ENCODE results near the gene SCUBE3.
A peak's percentile ranks its signal among the peaks of the same experiment; 100 is the strongest.

Gene SCUBE3

DNA sequence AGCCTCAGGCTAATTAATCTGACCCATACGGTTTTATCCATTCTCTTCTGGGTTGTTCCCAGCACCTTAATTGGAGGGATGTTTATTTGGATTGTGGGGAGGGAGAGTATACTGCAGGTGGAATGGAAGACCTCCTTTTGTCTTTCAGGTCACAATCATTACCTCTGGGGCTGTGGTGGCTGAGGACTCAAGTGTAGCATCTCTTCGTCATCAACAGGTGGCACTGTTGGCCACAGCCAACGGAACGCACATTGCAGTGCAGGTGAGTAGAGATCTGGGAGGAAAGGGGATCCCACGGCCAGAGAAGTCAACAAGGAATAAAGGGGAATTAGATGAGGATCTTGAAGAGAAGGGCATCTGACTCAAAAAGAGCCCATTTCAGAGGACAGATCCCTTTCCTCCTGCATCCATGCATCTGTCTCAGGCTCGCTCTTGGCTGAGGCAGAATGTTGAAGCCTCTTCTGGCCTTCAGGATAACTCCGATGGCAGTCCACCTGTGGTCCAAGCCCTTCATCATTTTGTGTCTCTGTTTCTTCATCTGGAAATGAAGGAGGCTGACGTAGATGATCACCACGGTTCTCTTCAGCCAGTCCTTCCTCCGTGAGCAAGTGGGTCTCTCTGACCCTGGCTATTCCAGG is 80.7 kb downstream of the SCUBE3 start:
- no peak for TF ChIP-seq EZH2 (IDR thresholded peaks at IDR 0.05; ENCODE audit: borderline replicate concordance, low read length)
- peak; percentile 87 for TF ChIP-seq CTCF (IDR thresholded peaks at IDR 0.05; ENCODE audit: low read length)
- H3K9me2 ChIP-seq (ENCODE audit: low read depth, low read length) = no peaks in the 10 kb centered on the region
- no peak overlapping the region for H3K4me2 ChIP-seq (ENCODE audit: low read length)
- H3K9ac ChIP-seq (ENCODE audit: low read length) = no peak overlapping the region
- no peaks in the 10 kb centered on the region for H3K79me2 ChIP-seq (ENCODE audit: insufficient read depth, low read length)
- no peak overlapping the region for H2AFZ ChIP-seq (ENCODE audit: low read length)
- H3K27me3 ChIP-seq (ENCODE audit: insufficient read depth, low read length) = no peaks in the 10 kb centered on the region
- no peaks in the 10 kb centered on the region for H3F3A ChIP-seq (ENCODE audit: insufficient read depth, low read length)
- peaks cover 34% of the 10 kb centered on the region for H3K4me1 ChIP-seq (ENCODE audit: insufficient read depth, low read length, severe bottlenecking)
- no peak overlapping the region for H3K4me3 ChIP-seq (ENCODE audit: low read depth, low read length, poor library complexity, severe bottlenecking)
- H3K9me3 ChIP-seq (ENCODE audit: low read length) = no peaks in the 10 kb centered on the region
- peaks cover 58% of the 10 kb centered on the region for H3K36me3 ChIP-seq (ENCODE audit: insufficient read depth, low read length)
- H3K27ac ChIP-seq (ENCODE audit: low read depth, low read length, poor library complexity, severe bottlenecking) = no peak overlapping the region
- H4K20me1 ChIP-seq (ENCODE audit: insufficient read depth, low read length) = no peaks in the 10 kb centered on the region

DNA sequence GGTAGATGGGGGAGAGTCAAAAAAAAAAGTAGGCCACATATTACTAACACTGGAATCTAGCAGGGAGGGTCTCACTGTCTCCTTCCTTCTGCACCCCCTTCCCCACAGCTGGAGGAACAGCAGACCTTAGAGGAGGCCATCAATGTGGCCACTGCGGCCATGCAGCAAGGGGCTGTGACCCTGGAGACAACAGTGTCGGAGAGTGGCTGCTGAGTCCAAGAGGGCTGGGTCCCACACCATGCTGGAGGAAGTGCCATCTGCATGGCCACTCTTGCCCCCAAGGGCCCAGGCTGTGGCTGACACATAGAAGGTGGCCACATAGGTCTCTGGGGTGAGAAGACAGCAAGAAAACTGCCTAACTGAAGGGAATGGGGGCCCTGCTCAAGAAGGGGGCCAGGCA is 81.3 kb downstream of the SCUBE3 start:
- H3K79me2 ChIP-seq (ENCODE audit: insufficient read depth, low read length) = no peaks in the 10 kb centered on the region
- H3K4me2 ChIP-seq (ENCODE audit: low read length) = no peak overlapping the region
- H3K4me3 ChIP-seq (ENCODE audit: low read depth, low read length, poor library complexity, severe bottlenecking) = no peak overlapping the region
- H3K27me3 ChIP-seq (ENCODE audit: insufficient read depth, low read length) = no peaks in the 10 kb centered on the region
- no peak overlapping the region for H3K9ac ChIP-seq (ENCODE audit: low read length)
- H3K9me2 ChIP-seq (ENCODE audit: low read depth, low read length) = no peaks in the 10 kb centered on the region
- H3K9me3 ChIP-seq (ENCODE audit: low read length) = no peaks in the 10 kb centered on the region
- peaks cover 40% of the 10 kb centered on the region for H3K4me1 ChIP-seq (ENCODE audit: insufficient read depth, low read length, severe bottlenecking)
- H4K20me1 ChIP-seq (ENCODE audit: insufficient read depth, low read length) = no peaks in the 10 kb centered on the region
- TF ChIP-seq CTCF (IDR thresholded peaks at IDR 0.05; ENCODE audit: low read length) (no peak), EZH2 (IDR thresholded peaks at IDR 0.05; ENCODE audit: borderline replicate concordance, low read length) (no peak)
- H3F3A ChIP-seq (ENCODE audit: insufficient read depth, low read length) = no peaks in the 10 kb centered on the region
- no peak overlapping the region for H2AFZ ChIP-seq (ENCODE audit: low read length)
- no peak overlapping the region for H3K27ac ChIP-seq (ENCODE audit: low read depth, low read length, poor library complexity, severe bottlenecking)
- peaks cover 52% of the 10 kb centered on the region for H3K36me3 ChIP-seq (ENCODE audit: insufficient read depth, low read length)

DNA sequence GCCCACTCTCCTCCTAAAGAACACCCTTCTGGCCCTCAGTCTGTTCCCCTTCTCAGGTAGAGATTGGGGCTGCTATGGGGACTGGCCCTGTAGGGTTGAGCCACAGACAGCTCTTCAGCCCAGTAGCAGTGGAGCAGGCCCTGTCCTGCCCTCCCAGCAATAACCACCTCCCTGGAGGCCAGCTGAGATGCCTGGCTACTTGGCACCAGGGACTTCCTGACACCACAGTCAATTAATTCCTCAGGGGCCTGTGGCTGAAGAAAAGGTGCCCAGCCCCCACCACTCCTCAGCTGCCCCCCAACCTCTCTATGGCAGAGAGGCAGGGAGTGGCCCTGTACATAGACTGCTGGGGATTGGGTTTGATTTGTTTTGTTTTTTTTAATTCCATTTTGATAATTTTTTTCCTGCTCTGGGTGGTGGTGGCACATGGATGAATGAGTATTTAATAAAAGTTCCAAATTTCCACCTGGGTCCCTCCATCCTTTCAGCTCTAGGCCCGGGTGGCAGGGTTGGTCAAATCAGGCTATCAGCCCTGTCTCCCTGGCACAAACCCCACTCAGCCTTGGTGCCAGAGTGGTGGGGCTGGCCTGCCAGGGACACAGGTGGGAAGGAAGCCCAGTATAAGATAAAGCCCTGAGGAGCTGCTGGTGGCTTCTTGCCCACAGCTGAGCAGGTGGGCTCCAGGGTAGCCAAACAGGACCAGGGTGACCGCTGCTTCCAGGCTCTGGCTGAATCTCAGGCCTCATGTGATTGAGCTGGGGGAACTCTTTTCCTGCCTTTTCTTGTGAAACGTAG is 82.0 kb downstream of the SCUBE3 start:
- no peaks in the 10 kb centered on the region for H3K9me2 ChIP-seq (ENCODE audit: low read depth, low read length)
- H3K36me3 ChIP-seq (ENCODE audit: insufficient read depth, low read length) = peaks cover 45% of the 10 kb centered on the region
- H3K27me3 ChIP-seq (ENCODE audit: insufficient read depth, low read length) = no peaks in the 10 kb centered on the region
- H2AFZ ChIP-seq (ENCODE audit: low read length) = no peak overlapping the region
- H3K4me3 ChIP-seq (ENCODE audit: low read depth, low read length, poor library complexity, severe bottlenecking) = no peak overlapping the region
- peaks cover 47% of the 10 kb centered on the region for H3K4me1 ChIP-seq (ENCODE audit: insufficient read depth, low read length, severe bottlenecking)
- H3K9ac ChIP-seq (ENCODE audit: low read length) = no peak overlapping the region
- no peaks in the 10 kb centered on the region for H4K20me1 ChIP-seq (ENCODE audit: insufficient read depth, low read length)
- no peaks in the 10 kb centered on the region for H3K9me3 ChIP-seq (ENCODE audit: low read length)
- H3K4me2 ChIP-seq (ENCODE audit: low read length) = no peak overlapping the region
- H3K79me2 ChIP-seq (ENCODE audit: insufficient read depth, low read length) = no peaks in the 10 kb centered on the region
- H3F3A ChIP-seq (ENCODE audit: insufficient read depth, low read length) = no peaks in the 10 kb centered on the region
- no peak for TF ChIP-seq EZH2 (IDR thresholded peaks at IDR 0.05; ENCODE audit: borderline replicate concordance, low read length)
- no peak for TF ChIP-seq CTCF (IDR thresholded peaks at IDR 0.05; ENCODE audit: low read length)
- H3K27ac ChIP-seq (ENCODE audit: low read depth, low read length, poor library complexity, severe bottlenecking) = no peak overlapping the region
